ENCODE data around the gene DHRS3.

DHRS3 gene

GRCh38 chr1:12640237-12640957, 22.4 kb upstream of the DHRS3 start:
- DNase-seq (ENCODE audit: low spot score) = no peak

DNA sequence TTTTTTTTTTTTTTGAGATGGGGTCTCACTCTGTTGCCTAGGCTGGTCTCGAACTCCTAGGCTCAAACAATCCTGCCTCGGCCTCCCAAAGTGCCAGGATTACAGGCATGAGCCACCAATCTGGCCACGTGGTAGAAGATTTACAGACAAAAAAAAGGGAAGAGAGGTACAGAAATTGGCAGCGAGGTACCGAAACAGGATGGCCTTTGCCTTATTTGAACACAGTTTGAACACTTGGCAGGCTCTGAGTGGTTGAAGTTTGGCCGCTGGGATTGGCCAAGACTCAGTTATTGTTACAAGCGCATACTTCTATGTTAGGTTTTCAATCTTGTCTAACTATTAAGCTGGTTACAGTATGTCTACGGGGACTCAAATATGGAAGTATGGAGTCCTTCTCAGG, 19.7 kb upstream of the DHRS3 start:
- DNase-seq (ENCODE audit: low spot score) = no peak

DNA sequence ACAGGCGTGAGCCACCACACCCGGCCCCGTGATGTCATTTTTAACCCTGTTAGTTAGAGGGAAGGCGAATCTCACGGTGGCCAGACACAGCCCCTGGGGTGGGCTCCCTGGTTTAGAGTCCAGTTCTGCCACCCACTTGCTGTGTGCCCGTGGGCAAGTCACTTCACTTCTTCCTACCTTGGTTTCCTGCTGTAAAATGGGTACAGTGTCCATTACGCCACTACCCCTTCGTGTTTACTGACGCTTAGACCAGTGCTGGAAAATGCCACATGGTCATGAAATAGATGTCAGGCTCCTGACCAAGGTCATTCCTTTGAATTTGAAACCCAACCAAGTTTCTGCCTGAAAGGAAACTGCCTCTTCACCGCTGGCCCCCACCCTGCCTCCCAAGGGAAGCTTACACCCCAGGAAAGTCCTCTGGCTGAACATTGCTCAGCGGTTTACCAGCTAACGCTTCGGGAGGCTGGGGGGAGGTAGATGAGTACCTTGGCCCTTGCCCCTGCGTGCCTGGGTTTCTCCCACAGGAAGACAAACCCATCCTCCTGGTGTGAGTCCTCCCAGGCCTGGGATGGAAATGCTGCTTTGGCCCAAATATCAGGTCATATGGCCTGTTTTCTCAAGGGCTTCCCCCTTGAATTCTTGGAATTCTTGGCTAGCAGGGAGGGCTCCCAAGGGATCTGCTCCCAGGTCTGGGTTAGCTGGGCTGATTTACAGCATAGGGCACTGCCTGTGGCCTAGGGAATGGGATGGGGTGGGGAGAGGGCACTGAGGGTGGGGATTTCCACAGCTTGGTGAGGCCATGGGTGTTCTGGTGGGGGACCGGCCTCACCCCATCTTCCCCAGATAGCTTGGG, 18.3 kb upstream of the DHRS3 start:
- no peak for DNase-seq (ENCODE audit: low spot score)

GRCh38 chr1:12634696-12635202, 16.7 kb upstream of the DHRS3 start:
- no peak for DNase-seq (ENCODE audit: low spot score)

- no peak for DNase-seq (ENCODE audit: low spot score)
Observed at GRCh38 chr1:12634156-12634555, 16.1 kb upstream of the DHRS3 start.

DNA sequence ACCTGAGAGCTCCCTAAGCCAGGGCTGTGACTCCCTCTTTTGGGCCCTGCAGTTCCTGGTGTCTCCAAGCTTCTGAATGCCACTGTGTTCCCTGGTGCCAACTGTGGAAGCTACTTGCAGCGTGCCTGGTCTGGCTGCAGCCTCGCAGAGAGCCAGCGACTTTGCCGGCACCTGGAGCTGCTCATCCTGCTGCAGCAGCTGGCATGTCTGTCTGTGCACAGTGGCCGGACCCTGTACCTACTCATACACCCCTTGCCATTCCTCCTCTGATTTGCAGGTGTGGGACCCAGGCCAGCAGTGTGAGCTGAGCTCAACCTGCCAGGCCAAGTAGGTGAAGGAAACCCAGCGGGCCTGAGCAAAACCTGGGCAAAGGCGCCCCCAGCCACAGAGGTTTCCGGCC, 13.6 kb upstream of the DHRS3 start:
- no peak for DNase-seq (ENCODE audit: low spot score)

- DNase-seq (ENCODE audit: low spot score) = no peak
Observed at GRCh38 chr1:12630946-12631530, 13.0 kb upstream of the DHRS3 start.

- no peak for DNase-seq (ENCODE audit: low spot score)
Observed at GRCh38 chr1:12629985-12630760, 12.2 kb upstream of the DHRS3 start.

DNA sequence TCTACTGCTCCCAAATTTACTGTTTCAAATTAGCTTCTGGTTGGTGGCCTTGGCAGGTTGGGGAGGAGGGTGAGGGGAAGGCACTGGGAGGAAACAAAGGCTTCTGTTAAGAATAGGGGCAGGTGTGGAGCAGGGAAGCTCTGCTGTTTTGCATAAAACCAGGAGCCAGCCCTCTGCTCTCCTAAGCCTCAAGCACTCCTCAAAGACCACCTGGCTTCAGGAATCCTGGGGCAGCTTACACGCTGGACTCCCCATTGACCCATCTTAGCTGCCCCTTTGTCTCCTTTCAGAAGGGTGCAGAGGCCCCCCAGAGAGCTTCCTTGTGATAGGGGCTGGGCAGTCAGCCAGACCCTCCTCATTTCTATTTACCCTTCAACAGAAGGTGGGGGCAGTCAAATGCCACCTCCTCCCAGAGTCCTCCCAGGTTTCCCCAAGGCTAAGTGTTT, 11.5 kb upstream of the DHRS3 start:
- DNase-seq (ENCODE audit: low spot score) = no peak

DNA sequence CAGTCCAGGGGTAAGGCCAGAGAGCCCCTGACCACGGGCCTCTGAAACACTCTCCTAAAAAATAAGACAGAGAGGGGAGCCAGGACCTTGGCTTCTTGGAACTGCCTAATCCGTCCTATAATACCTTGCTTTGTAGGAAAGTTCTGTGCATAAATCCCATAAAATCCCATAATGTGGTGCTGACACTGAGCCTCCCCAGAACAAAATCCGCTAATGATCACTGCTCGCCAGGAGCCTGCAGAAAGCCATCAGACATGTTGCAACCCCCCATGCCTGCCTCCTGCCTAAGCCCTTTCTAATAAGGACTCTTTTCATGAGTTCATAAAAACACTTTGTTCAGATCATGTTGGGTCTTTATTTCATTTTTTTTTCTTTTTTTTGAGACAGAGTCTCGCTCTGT, 9.3 kb upstream of the DHRS3 start:
- no peak for DNase-seq (ENCODE audit: low spot score)

DNA sequence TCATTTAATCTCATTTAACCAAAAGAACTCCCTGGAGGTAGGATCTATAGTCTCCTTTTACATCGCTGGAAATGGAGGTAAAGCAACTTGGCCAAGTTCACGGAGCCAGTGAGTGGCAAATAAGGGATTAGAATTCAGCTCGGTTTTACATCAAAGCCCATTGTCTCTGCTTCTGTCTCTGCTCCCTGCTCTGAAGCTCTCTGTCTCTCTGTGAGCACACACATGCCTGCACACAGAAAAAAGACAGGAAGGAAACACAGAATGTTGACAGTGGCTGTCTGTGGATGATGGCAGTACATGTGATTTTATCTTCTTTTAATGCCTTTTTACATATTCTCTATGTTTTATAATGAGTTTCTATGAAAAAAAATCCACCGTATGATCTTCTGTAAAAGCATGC, 8.9 kb upstream of the DHRS3 start:
- no peak for DNase-seq (ENCODE audit: low spot score)

DNA sequence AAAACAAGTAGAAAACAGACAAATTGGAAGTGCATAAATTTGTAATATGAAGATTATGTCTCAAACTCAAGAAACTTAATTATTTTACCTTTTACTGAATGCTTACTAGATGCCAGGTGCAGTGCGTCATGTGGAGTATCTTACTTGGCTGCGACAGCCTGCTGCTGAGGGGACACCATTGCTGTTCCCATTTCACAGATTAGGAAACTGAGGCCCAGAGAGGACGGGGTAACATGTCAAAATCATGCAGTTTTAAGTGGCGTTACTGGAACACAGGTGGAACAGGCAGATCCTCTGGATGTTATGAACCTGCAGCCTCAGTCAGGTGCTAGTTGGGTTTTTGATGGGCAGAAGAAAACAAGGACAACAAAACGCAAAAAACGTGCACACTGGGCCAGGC, 7.3 kb upstream of the DHRS3 start:
- DNase-seq (ENCODE audit: low spot score) = no peak

GRCh38 chr1:12622506-12622905, 4.5 kb upstream of the DHRS3 start:
- DNase-seq (ENCODE audit: low spot score) = no peak

- DNase-seq (ENCODE audit: low spot score) = no peak
Observed at GRCh38 chr1:12621346-12622335, 3.6 kb upstream of the DHRS3 start.

DNA sequence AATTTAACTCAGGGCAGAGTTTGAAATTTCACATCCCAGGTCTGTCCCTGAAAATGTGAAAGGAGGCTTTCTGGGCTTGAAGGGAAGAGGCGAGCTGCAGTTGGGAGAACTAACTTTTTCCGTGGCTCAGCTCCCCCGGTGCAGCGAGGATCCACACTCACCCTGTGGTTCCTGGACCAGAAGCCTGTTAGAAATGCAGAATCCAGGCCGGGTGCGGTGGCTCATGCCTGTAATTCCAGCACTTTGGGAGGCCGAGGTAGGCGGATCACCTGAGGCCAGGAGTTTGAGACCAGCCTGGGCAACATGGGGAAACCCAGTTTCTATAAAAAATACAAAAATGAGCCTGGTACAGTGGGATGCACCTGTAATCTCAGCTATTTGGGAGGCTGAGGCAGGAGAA, 2.9 kb upstream of the DHRS3 start:
- DNase-seq (ENCODE audit: low spot score) = no peak

DNA sequence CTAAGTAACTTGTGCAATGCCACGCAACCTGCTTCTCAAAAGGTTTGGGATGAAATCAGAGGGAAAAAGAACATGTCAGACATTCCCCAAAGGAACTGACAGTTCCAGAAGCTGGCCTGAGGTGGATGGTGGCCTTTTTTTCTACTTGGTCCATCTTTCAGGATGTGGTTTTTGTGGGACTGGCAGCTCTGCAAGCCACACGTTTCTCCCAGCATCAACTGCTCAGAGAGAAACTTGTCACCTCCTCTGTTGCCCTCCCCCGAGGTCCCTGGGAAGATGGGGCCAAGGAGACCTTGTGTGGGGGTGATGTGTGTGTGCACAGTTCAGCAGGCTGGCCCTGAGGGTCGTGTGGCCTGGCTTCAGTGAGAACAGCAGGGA, 2.5 kb upstream of the DHRS3 start:
- DNase-seq (ENCODE audit: low spot score) = no peak

- peak; percentile 63 for DNase-seq (ENCODE audit: low spot score)
Observed at GRCh38 chr1:12619792-12620487, 1.9 kb upstream of the DHRS3 start.

DNA sequence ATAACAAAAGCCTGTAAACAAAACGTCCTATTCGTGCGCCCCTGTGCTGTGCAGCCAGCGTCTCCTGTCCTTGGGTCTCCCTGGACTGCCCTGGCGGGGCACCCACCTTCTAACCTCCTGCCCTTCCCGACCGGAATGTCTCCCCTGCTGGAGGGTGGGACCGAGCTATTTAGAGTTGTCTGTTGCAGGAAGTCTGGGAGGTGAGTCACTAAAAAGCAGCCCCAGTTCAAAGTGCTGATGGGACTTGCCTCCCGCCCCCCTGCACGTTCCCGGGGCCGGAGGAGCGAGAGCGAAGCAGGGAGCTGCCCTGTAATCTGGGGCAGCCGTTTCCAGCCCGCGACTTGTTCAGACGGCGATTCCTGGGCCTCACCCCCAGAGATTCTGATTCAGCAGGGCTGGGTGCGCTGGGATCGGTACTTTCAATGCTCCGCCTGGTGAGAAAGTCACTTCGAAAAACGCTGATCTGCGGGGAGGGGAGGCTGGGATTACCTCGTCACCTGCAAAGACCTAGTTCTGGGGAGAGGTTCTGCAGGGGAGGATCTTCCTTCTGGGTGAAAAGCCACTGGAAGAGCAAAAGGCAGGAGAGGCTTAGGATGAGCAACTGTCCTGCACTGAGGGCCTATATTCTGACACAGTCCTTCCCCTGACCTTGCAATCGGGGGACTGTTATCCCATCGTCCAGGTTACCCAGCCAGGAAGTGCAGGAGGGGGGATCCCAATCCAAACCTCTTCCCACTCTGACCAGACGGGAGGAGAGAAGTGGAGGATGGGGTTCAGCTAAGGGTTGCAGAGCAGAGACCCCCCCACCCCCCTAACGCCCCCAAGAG, 1.2 kb upstream of the DHRS3 start:
- no peak for DNase-seq (ENCODE audit: low spot score)

GRCh38 chr1:12618661-12618964, 603 bp upstream of the DHRS3 start:
- no peak for DNase-seq (ENCODE audit: low spot score)
